ENCODE data around the gene B3GNT4.

The B3GNT4 gene

GRCh38 chr12:122184517-122184916 is 19.0 kb upstream of the B3GNT4 start:
- no peak for TF ChIP-seq CTCF (IDR thresholded peaks at IDR 0.05; ENCODE audit: low read depth, low read length, poor library complexity, severe bottlenecking)
- TF ChIP-seq EZH2phosphoT487 (IDR thresholded peaks at IDR 0.05; ENCODE audit: borderline replicate concordance, low read length) = no peak
- H3K27me3 ChIP-seq (ENCODE audit: control insufficient read depth, low read length) = peaks cover 16% of the 10 kb centered on the region
- no peaks in the 10 kb centered on the region for H3K9me2 ChIP-seq (replicated peaks; ENCODE audit: control insufficient read depth, low read length)
- peaks cover 18% of the 10 kb centered on the region for H3K4me1 ChIP-seq (ENCODE audit: control insufficient read depth, low read length)
- H3K4me2 ChIP-seq (ENCODE audit: low read length) = peak overlapping the region; percentile 26
- H3K36me3 ChIP-seq (ENCODE audit: control insufficient read depth, low read length) = no peaks in the 10 kb centered on the region
- no peaks in the 10 kb centered on the region for H4K20me1 ChIP-seq (ENCODE audit: control insufficient read depth, insufficient read depth, low read depth, low read length)
- no peaks in the 10 kb centered on the region for H3F3A ChIP-seq (ENCODE audit: control insufficient read depth, insufficient read depth)
- no peak overlapping the region for H3K4me3 ChIP-seq (ENCODE audit: low read length)
- no peak overlapping the region for H3K27ac ChIP-seq (ENCODE audit: low read depth, low read length)
- H3K9me3 ChIP-seq (ENCODE audit: control insufficient read depth, insufficient read depth, low read length) = no peaks in the 10 kb centered on the region
- H3K79me2 ChIP-seq (ENCODE audit: control insufficient read depth, low read length) = no peaks in the 10 kb centered on the region

- Histone ChIP-seq H3K4me1 (ENCODE audit: control insufficient read depth, low read length) (peaks cover 18% of the 10 kb centered on the region), H3K27ac (ENCODE audit: low read depth, low read length) (no peak overlapping the region), H3K27me3 (ENCODE audit: control insufficient read depth, low read length) (peaks cover 16% of the 10 kb centered on the region), H3K4me2 (ENCODE audit: low read length) (no peak overlapping the region), H3K9me2 (replicated peaks; ENCODE audit: control insufficient read depth, low read length) (no peaks in the 10 kb centered on the region), H3K4me3 (ENCODE audit: low read length) (no peak overlapping the region), H3K79me2 (ENCODE audit: control insufficient read depth, low read length) (no peaks in the 10 kb centered on the region), H3K9me3 (ENCODE audit: control insufficient read depth, insufficient read depth, low read length) (no peaks in the 10 kb centered on the region), H4K20me1 (ENCODE audit: control insufficient read depth, insufficient read depth, low read depth, low read length) (no peaks in the 10 kb centered on the region), H3K36me3 (ENCODE audit: control insufficient read depth, low read length) (no peaks in the 10 kb centered on the region), H3F3A (ENCODE audit: control insufficient read depth, insufficient read depth) (no peaks in the 10 kb centered on the region)
- no peak for TF ChIP-seq CTCF (IDR thresholded peaks at IDR 0.05; ENCODE audit: low read depth, low read length, poor library complexity, severe bottlenecking)
- no peak for TF ChIP-seq EZH2phosphoT487 (IDR thresholded peaks at IDR 0.05; ENCODE audit: borderline replicate concordance, low read length)
These were observed 18.4 kb upstream of the B3GNT4 start for GRCh38 chr12:122185079-122185478.

GRCh38 chr12:122185494-122186082 is 17.9 kb upstream of the B3GNT4 start:
- no peaks in the 10 kb centered on the region for H3K79me2 ChIP-seq (ENCODE audit: control insufficient read depth, low read length)
- H3K9me3 ChIP-seq (ENCODE audit: control insufficient read depth, insufficient read depth, low read length) = no peaks in the 10 kb centered on the region
- H3K36me3 ChIP-seq (ENCODE audit: control insufficient read depth, low read length) = no peaks in the 10 kb centered on the region
- H3K4me3 ChIP-seq (ENCODE audit: low read length) = no peak overlapping the region
- H3K4me2 ChIP-seq (ENCODE audit: low read length) = no peak overlapping the region
- peaks cover 18% of the 10 kb centered on the region for H3K4me1 ChIP-seq (ENCODE audit: control insufficient read depth, low read length)
- H3K27ac ChIP-seq (ENCODE audit: low read depth, low read length) = no peak overlapping the region
- no peaks in the 10 kb centered on the region for H3F3A ChIP-seq (ENCODE audit: control insufficient read depth, insufficient read depth)
- H3K27me3 ChIP-seq (ENCODE audit: control insufficient read depth, low read length) = peaks cover 16% of the 10 kb centered on the region
- H3K9me2 ChIP-seq (replicated peaks; ENCODE audit: control insufficient read depth, low read length) = no peaks in the 10 kb centered on the region
- no peaks in the 10 kb centered on the region for H4K20me1 ChIP-seq (ENCODE audit: control insufficient read depth, insufficient read depth, low read depth, low read length)
- TF ChIP-seq CTCF (IDR thresholded peaks at IDR 0.05; ENCODE audit: low read depth, low read length, poor library complexity, severe bottlenecking) = no peak
- TF ChIP-seq EZH2phosphoT487 (IDR thresholded peaks at IDR 0.05; ENCODE audit: borderline replicate concordance, low read length) = no peak
